T follicular helper cell (primary cell): ENCODE measurements around the gene CILP.
"Not testable (repeated sequence)": the region's sequence is repeated elsewhere in the genome, so short reads cannot be mapped to it uniquely, and the experiment has no call there.

Source experiments
- DNase-seq: peaks from one replicate; pipeline ENCODE4 v3.0.0-alpha.2; 2020; ENCODE audit warnings: low read depth
- total RNA-seq, 2 experiments: gene quantifications; one replicate each; lab custom pipeline; 2026; lab: John Stamatoyannopoulos, UW

CILP gene, protein sequence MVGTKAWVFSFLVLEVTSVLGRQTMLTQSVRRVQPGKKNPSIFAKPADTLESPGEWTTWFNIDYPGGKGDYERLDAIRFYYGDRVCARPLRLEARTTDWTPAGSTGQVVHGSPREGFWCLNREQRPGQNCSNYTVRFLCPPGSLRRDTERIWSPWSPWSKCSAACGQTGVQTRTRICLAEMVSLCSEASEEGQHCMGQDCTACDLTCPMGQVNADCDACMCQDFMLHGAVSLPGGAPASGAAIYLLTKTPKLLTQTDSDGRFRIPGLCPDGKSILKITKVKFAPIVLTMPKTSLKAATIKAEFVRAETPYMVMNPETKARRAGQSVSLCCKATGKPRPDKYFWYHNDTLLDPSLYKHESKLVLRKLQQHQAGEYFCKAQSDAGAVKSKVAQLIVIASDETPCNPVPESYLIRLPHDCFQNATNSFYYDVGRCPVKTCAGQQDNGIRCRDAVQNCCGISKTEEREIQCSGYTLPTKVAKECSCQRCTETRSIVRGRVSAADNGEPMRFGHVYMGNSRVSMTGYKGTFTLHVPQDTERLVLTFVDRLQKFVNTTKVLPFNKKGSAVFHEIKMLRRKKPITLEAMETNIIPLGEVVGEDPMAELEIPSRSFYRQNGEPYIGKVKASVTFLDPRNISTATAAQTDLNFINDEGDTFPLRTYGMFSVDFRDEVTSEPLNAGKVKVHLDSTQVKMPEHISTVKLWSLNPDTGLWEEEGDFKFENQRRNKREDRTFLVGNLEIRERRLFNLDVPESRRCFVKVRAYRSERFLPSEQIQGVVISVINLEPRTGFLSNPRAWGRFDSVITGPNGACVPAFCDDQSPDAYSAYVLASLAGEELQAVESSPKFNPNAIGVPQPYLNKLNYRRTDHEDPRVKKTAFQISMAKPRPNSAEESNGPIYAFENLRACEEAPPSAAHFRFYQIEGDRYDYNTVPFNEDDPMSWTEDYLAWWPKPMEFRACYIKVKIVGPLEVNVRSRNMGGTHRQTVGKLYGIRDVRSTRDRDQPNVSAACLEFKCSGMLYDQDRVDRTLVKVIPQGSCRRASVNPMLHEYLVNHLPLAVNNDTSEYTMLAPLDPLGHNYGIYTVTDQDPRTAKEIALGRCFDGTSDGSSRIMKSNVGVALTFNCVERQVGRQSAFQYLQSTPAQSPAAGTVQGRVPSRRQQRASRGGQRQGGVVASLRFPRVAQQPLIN
- 0.17 to 1.7 reads per million in 2 experiments for total RNA-seq

DNA sequence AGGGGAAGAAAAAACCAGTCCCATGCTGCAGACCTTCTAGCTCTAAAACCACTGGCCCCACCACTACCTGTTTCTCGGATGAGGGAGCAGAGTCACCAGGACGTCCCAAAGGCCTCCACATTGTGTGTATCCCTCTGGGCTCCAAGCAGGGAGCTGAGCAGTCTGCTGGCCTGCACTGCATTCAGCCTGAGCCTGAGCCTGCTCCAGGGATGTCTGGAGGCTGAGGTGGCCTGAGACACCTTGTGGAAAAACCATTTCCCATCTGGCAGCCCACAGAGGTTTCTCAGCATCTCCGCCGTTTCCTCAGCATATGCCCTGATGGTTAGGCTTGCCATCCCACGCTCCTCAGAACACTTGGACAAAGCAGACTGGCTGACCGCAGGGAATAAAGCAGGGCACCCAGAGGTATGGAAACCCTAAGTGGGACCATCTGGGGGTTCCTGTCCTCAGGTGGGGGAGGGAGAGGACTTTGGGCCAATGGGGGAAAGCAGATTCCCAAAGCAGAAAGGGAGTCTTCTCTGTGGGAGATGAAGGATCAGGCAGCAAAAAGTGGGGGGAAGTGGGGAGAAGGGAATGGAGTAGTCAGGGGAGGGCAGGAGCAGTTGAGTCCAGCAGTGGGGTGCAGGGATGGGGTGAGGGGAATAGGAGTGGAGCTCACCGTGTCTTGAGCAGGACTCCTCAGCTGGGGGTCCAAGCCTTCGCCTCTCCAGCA is at the start of gene CILP:
Gene CILP (minus strand): TSS at position 704 of the 712 bp plus-strand sequence. CDS start 1,718 bp downstream, outside the sequence.
- DNase-seq, result no peak

- DNase-seq, result no peak
Measured at GRCh38 chr15:65260968-65261367, 49.7 kb upstream of the CILP start.

DNA sequence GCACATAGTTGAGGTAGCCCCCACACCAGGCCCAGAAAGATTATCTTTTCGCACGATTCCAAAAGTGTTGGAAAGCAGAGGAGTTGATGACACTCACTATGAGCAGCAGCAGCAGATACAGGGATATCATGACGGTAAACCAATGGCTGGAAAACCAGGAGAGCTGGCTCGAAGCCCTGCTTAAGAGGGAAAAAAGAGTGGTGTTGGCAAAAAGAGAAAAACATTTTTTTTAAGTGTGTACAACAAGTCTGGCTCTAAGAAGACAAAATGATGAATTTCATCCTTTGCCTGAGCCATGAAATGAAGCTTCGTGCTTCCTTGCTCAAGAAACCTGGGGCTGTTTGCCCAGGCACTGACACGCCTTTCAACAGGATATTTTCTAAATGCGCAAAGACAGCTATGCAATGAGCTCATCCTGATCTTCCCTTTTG is 48.1 kb upstream of the CILP start:
- DNase-seq, result no peak

- DNase-seq, result no peak
Measured at GRCh38 chr15:65258375-65259262, 47.3 kb upstream of the CILP start.

DNA sequence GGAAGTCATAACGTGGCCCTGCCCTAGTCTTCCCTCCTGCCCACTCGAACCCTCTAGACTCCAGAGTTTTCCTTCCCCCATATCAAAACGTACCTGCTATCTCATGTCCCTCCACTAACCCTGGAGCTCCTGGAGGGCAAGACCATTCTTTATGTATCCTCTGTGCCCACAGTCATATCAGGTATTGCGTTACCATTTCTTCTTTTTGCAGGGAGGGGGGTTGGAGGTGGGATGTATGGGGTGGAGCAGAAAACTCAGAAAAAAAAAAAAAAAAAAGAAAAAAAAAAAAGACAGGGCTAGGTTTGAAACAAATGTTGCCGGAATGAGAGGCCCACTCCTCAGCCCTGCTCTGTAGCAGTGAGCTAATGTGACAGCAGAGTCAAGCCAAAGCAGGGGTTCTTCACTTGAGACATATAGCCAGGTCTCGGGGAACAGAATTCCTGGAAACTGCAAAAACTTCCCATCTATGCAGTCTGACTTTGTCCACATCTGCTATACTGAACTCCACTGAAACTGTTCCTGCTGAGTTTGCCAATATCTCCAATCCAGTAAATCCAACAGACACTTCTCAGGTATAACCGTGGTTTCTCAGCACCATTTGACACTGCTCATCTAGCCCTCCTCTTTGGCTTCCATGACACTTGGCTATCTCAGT is 44.3 kb upstream of the CILP start:
- DNase-seq, result no peak

- no peak for DNase-seq
Measured at GRCh38 chr15:65254758-65255157, 43.5 kb upstream of the CILP start.

DNA sequence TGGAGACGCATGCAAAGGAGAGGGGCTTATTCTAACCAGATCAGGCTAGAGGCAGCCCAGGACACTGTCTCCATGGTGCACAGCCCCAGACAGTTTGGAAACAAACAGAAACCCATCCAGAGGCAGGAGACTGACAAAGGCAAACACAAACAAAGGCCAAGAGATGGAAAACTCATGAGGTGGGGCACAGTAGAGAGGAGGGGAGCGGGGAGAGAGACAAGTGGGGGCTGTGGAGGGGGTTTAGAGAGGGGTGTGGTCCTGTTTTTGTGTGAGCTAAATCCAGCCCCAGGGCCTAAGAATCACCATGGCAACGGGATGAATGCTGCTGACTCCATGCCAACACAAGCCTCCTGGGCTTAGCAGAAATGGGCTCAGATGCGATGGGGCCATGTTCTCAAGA is 43.1 kb upstream of the CILP start:
- DNase-seq, result no peak

DNA sequence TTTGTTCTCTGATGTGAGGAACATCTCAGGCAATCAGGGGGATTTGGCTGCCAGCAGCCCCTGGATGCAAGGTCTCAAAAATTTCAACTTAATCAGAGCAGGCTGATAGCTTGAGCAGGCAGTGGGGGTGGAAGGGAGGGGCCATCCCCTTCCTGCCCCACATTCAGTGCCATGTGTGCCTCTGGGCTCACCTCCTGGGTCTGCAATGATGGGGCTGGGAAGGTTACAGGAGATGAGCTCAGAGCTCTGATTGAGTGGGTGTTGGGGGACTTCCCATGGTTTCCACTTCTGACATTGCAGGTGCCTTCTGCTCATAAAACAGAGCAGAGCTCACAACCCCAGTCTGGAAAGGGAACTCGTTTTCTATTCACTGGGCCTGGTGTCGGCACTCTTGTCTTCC is 38.4 kb upstream of the CILP start:
- no peak for DNase-seq

- no peak for DNase-seq
Measured at GRCh38 chr15:65248511-65249255, 37.4 kb upstream of the CILP start.

GRCh38 chr15:65246939-65247338 is 35.7 kb upstream of the CILP start:
- DNase-seq, result no peak

- DNase-seq, result no peak
Measured at GRCh38 chr15:65246026-65246714, 34.9 kb upstream of the CILP start.

DNA sequence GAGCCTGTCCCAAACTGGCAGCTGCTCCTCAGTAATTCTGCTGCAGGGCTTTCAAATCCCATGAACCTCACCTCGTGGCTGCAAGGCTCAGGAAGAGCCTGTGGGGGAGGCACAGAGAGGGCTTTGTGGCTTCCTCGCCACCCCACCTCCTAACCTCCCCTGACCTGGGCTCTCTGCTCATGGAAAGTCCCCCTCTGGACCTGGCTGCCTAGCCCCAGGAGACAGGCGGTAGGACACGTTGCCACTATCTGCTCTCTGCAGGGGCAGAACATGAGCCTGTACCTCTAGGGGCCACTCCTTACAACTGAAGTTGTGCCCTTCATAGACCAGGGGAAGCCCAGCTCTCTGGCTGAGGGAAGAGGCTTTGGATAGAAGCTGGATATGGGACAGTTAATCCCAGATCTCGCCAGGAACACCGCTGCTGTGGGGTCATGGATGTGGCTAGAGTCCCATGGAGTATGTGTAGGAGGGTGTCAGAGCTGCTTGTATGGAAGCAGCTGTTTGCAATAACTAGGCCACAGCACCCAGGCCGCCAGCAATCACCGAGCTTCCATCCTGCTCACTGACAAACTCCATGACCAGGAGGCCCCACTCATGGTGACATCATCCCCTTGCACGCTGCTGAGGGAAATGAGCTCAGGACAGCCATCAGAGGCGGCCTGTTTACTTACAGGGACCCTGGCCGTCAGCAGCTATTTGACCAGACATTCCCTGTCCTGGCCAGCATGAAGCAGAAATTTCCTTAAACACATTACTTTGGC is 34.0 kb upstream of the CILP start:
- no peak for DNase-seq

DNA sequence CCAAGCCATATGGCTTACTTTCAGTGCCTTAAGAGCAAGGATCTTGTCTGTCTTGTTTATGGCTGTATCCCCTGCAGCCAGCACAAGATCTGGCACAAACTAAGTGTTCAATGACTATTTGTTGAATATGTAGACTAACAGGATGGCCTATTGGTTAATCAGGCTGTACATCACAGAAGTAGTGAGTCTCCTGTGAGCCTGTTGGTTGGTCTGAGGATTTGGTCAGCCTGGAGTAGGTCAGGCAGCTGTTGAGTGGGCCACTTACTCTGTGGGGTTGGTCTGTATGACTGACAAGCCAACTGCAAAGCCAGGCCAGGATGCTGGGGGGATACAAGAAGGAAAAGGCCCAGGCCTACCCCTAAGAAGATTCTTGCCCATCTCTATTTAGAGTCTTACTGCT is 33.4 kb upstream of the CILP start:
- DNase-seq, result no peak

DNA sequence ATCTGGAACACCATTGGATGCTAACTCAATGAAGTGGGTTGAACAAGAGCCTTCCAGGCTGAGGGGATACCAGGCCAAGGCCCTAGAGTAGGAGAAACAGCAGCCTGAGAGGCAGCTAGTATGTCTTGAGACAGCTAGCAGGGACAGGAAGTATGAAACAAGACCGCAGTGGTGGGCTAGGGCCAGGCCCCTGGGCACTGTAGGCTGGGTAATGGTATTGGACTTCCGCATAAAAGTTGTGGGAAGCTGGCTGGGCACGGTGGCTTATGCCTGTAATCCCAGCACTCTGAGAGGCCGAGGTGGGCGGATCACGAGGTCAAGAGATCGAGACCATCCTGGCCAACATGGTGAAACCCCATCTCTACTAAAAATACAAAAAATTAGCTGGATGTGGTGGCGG is 25.2 kb upstream of the CILP start:
- not testable (repeated sequence) for DNase-seq

DNA sequence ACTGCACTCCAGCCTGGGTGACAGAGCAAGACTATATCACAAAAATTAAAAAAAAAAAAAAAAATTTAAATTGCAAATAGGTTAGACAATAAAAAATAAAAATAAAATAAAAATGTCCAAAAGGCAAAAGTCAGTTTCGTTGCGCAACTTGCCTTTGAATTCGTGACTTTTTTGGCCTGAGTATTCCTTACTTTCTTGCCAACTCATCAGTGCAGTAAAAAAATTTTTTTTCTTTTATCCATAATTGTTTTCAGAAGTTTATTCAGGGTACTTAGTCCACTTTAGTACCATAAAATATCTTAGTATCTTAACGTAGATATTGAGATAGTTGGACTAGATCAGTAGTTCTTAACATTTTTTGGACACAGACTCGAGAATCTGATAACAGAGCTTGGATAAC is 22.4 kb upstream of the CILP start:
- no peak for DNase-seq

DNA sequence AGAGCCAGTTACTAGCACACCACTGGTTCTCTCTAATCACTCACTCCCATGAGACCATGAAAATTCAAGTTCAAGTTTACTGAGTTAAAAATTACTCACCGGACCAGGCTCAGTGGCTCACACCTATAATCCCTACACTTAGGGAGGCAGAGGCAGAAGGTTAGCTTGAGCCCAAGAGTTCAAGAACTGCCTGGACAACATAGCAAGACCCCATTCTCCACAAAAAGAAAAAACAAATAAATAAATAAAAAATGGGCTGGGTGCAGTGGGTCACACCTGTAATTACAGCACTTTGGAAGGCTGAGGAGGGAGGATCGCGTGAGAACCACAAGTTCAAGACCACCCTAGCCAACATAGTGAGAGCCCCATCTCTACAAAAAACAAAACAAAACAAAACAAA is 21.2 kb upstream of the CILP start:
- DNase-seq, result no peak

GRCh38 chr15:65231306-65231705 is 20.0 kb upstream of the CILP start:
- DNase-seq, result no peak

- DNase-seq, result not testable (repeated sequence)
Measured at GRCh38 chr15:65226901-65227300, 15.6 kb upstream of the CILP start.
